HG02588 (cell line): ENCODE data around the gene NCAM2.

Experiments
- ATAC-seq: cut with Tn5 transposase; IDR thresholded peaks from one replicate; pipeline ENCODE4 v1.9.1; 2021; ENCODE audit warnings: mild to moderate bottlenecking, moderate library complexity; ENCODE audit not compliant: unreplicated experiment

Gene NCAM2

DNA sequence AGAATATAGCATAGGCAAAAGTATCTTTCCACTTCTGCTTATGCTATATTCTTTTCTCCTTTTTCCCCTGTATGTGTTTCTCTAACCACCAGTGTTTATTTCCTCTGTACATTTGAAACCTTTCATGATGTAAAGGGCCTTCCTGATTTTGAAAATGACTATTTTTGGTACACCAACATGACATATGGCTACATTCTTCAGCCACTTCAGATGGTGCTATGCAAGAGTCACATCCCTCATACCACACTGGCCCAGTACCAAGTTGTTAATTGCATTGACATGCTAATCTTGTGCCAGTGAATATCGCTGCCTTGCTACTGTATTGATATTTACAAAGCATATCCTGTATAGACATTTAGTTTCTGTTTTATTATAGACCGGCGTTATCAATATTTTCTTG is 408.7 kb downstream of the NCAM2 start:
- ATAC-seq = no peak

DNA sequence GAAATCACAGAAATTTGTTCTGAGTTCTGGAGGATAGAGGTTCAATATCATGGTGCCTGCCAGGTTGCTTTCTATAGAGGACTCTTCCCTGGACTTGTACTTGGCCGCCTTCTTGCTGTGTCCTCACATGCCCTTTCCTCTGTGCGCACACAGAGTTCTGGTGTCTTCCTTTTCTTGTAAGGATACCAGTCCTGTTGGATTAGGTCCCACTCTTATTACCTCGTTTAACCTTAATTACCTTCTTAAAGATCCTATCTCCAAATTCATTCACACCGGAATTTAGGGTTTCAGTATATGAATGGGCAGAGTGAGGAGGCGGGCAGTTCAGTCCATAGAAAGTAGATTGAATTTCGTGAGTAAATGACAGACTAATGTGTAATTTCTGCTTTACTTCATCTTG is 413.9 kb downstream of the NCAM2 start:
- no peak for ATAC-seq

DNA sequence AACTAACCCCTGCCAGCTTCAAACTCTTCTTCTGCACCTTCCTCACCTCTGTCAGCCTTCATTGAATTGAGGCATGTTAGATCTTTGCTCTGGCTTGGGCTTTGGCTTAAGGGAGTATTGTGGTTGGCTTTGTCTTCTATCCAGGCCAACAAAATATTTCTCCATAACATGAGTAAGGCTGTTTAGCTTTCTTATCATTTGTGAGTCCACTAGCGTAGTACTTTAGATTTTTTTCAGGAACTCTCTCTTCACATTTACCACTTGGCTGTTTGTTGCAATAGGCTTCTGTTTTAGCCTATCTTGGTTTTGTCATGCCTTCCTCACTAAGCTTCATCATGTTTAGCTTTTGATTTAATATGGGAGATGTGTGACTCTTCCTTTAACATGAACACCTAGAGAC is 417.5 kb downstream of the NCAM2 start:
- no peak for ATAC-seq

DNA sequence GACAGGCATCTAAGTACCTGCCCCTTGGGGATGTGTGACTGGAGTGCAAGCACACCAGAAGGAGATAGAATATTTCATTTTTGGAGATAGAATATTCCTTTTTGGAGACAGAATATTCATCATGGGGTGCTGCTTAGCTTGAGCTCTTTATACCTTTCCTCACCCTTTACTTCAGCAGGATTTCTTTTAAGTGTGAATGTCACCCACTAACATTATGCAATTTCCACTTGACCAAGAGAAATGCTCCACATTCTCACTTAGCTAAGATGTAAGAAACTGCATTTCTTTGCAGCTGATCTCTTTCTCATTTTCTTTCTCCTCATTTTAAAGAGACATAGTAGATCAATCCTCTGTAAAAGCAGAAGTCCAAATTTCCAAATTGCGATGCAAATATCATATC is 436.7 kb downstream of the NCAM2 start:
- no peak for ATAC-seq

DNA sequence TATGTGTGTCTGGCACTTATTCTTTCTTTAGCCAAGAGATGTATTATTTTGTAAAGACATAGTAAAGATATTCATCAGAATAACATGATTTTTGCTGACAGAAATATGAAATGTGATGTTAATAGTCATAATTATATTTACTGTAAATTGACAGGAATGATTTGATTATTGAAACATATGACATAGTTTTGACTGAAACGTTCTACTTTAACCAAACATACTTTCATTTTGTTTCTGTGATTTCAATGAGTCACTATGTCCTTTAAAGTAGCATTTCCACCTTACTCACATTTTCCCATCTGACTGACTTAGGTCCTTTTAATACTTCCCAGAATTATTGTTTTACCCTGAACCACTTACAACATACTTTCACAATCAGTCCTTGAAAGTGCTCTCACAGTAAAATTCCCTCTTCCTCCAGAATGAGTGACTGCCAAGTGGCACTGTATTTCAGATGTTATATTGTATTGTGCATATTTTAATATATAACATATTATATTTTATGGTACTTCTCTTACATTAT is 437.9 kb downstream of the NCAM2 start:
- no peak for ATAC-seq

DNA sequence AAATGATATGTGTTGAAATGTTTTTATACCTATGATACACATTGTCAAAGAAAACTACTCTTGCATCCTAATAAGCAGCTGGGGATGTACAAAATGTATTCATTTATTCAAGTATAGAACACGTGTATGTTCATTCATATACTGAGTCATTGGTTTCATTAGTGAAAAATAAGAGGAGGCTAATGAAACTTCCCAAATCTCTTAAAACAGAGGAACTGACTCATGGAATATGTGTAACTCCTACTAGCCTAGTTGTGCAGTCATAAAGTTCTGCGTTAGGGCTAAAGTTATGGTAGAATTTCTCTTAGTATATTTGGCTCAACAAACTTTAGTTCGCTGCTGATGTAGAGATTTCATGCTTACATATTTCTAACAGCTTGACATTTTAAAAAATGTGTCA is 441.6 kb downstream of the NCAM2 start:
- ATAC-seq = no peak

DNA sequence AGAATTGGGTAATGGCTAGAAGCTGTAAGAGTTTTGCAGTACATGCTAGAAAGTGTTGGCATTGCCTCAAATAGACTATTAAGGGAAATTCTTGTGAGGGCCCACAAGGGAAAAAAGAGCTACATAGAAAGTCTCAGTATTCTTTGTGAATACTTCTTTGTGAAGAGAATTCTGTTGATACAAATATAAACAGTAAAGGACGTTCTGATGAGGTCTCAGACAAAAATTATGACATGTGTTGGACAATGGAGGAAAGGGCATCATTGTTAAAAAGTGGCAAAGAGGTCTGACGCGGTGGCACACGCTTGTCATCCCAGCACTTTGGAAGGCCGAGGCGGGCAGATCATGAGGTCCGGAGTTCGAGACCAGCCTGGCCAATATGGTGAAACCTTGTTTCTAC is 458.9 kb downstream of the NCAM2 start:
- ATAC-seq = no peak

DNA sequence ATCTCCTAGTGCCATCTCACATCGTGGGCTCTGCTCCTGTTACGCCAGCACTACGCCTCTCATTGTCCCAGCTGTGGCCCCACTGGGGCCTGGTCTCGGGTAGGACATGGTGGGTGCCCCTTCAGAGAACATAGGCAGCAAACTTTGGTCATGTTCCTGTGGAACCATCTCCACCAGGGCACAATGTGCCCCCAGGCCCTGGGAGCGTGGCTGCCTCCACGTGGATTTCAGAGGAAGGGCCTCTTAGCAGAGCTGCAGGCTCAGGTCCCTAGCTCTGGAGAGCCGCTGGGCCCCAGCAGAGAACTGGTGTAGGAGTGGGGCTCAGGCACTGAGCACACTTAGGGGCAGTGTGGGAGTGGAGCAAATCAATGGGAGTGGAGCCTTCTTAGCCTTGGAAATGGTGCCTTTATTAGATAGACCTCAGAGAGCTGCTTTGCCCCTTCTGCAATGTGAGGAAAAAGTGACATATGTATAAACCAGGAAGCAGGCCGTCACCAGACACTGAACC is 460.0 kb downstream of the NCAM2 start:
- no peak for ATAC-seq

DNA sequence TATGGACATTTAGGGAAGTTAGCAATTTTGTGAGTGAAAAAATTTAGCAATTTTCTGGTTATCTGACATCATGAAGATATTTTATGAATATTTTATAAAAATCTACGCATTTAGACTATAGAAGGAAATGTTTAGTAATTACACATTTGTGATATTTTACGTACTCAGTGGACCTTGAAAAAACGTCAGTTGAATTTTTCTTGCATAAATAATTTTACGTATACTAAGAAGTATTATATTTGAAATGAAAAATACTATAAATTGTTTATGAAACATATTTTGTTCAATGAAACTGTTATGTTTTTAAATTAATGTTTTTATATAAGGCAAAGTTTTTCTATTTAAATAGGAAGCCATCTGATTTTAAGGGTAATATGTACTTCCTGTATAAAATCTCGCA is 462.8 kb downstream of the NCAM2 start:
- ATAC-seq = no peak

DNA sequence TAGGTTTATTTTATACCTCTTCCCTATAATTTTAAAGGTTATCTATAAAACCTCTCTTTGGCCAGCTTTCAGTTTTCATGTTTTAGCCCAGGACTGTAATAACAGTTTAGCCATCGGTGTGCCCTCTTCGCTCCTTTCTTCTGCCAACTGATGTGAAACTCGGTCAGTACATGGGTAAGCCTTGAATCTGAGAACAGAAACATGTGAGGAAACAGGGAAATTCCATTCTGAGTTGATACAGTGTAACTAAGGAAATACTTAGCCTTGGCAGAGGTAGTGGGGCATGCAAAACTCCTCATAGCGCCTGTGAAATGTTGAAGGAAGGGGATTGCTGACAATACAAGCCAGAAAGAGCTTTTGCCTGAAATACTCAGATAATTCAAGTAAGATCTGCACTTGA is 465.2 kb downstream of the NCAM2 start:
- no peak for ATAC-seq

DNA sequence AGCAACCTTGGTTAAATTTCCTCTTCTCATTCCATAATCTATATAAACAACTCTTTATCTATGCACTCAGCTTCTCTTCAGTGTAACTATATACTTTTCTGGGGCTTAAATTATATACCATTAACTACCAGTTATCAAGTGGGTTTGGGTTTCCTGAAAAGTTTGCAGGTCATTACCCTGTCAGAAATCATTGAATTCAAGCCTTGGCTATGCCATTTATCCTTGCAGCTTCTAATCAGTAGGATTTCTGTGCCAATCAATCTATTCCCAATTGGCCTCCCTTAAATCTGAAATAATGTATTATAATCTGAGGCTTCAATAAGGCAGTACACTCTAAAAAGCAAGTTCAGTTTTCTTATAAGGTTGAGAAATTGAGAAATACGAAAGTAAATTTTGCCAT is 466.5 kb downstream of the NCAM2 start:
- no peak for ATAC-seq

DNA sequence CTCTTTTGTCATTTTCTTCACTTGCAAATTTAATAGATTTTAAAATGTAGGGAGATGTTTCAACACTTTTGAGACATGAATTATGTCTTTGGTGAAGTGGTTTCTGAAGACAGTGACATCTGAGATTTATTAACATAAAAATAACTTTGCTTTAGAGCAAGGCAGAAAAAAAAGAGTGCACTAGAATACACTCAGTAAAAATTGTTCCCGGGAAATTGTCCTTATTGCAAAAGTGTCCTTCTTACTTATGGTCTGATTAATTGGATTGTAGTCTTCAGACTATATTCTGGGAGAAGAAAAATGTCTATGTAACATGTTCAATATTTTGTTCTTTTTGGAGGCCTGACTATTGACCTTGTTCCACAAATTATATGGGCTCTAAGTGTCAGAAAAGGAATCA is 468.5 kb downstream of the NCAM2 start:
- ATAC-seq = no peak

DNA sequence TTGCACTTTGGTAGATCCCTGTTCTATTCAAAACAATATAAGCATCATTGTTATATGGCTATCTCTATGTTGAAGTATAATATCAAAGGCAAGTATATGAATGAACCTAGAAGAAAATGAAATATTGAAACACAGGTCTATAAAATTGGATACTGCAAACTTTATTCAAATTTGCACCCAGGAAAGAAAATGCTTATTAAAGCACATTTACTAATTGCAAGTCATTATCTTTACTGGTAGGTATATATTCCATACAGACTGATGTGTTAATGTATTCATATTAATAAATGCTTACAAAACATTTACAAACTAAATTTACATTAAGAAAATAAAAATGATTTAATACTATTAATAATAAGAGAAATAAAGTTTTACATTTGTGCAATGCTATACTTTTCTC is 469.8 kb downstream of the NCAM2 start:
- ATAC-seq = no peak

DNA sequence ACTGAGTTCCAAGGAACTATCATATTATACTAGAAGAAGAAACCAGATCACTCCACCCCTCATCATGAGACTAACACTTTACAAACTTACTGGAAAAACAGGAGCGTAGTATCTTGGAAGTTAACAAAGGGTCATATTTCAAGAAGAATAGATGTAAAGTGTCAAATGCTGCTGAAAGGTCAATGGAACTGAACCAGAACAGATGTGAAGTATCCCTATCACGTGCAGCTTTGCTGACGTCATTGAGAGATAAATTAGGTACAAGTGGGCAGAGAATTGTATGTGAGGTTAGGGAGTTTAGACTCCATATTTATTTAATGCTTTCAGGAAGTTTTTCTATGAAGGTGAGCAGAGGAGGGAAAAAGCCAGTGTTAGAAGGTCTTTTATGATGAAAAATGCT is 483.0 kb downstream of the NCAM2 start:
- no peak for ATAC-seq

DNA sequence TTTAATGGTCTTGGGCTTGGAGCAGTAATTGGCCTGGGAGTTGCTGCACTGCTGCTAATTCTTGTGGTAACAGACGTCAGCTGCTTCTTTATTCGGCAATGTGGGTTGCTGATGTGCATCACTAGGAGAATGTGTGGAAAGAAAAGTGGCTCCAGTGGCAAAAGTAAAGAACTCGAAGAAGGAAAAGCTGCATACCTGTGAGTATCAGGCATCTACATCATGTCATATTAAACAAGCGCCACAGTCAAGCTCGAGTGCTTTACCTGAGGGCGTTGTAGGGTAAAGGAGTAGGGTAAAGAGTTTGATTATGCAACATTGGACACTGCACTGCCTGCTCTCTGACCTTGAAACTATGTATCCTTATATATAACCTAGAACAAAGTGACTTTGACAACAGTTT is 510.6 kb downstream of the NCAM2 start:
- ATAC-seq = no peak

DNA sequence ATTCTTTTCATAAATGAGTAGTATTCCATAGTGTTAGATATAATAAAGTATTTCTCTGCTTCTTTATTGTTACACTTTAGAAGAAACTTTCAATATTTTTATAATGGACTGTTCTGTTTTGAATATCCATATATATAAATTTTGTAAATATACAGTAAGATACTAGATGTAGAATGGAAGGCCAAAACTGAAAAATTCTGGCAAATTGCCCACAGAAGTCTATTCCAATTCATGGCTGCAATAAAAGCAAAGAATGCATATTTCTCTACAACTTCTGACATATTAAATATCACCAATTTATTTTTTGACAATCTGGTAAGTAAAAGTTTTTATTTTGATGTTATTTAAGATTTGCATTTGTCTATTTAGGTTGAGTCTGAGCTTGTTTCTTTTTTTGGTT is 532.5 kb downstream of the NCAM2 start:
- no peak for ATAC-seq

DNA sequence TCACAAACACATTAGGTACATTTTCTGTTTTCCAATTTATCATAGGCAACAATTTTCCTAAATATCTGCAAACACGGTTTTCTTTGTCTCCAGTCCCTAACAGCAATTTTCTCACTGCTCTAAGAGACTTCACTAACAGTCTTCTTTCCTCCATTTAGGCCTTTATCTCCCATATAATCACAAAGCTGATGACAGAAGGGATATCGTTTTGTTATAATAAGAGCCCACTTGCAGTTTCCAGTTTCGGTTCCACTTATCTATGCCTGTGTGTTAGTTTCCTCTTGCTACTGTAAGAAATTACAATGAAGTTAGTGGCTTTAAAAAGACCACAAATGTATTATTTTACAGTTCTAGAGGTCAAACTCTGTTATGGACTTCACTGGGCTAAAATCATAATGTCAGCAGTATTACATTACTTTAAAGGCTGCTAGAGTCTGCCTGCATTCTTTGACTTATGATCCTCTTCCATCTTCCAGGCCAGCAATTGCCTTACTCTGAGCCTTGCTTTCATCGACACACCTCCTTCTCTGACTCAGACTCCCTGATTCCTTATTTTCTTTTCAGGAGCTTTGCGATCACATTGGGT is 549.3 kb downstream of the NCAM2 start:
- no peak for ATAC-seq

DNA sequence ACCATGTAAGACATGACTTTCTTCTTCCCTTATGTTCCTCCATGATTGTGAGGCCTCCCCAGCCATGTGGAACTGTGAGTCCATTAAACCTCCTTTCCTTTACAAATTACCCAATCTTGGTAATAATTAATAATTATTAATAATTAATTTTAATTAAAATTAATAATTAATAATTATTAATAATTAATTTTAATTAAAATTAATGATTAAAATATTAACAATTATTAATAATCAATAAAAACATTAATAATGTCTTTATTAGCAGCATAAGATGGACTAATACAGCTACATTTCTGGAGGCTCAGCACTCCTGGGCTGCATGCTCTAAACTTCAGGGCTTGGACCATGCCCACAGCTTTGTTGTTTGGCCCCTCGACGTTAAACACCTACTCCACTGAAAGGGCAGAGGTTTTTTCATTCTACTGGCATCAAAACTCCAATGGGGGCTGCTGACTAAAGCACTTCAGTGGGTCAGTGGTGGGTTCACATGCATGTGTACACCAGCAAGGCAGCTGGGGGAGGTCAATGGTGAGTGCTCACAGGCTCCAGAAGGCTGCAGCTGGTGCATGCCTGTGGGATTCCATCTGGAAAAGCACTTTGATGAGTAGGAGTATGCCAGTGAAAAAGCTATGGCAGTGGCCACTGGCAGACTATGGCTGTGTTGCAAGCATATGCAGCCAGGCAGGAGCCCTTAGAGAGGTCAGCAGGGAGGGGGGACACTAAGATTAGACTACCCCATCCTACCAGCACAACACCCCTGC is 561.3 kb downstream of the NCAM2 start:
- ATAC-seq = no peak
